A673 (cell line): Measurements from ENCODE around the gene TTLL10.
"Not testable (repeated sequence)": the region's sequence is repeated elsewhere in the genome, so short reads cannot be mapped to it uniquely, and the experiment has no call there.

ENCODE experiments used
- EZH2 ChIP-seq: fragments of 200-600 bp; sonication (generic); IDR thresholded peaks from 2 replicates; pipeline ENCODE4 v1.6.1; 2017; ENCODE audit warnings: borderline replicate concordance, low read depth, mild to moderate bottlenecking, mixed read lengths, antibody characterized with exemption, low read length; ENCODE audit not compliant: poor library complexity, severe bottlenecking
- TF ChIP-seq, protein P1 (sequence below): fragments of 300-800, 200-600 bp; sonication (generic); conservative IDR thresholded peaks from 2 replicates; pipeline ENCODE4 v1.5.1; 2017; ENCODE audit warnings: low read depth, mild to moderate bottlenecking, antibody characterized with exemption, low read length, moderate library complexity, mixed read lengths

DNA sequence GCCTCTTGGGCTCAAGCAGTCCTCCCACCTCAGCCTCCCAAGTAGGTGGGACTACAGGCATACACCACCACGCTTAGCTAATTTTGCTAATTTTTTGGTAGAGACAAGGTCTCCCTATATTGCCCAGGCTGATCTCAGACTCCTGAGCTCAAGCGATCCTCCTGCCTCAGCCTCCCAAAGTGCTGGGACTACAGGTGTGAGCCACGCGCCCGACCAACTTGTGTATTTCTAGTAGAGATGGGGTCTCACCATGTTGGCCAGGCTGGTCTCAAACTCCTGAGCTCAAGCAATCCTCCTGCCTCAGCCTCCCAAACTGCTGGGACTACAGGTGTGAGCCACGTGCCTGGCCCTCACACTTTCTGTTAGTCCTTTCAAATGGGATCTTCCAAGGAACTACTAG, 22.0 kb downstream of the TTLL10 start:
- TF ChIP-seq, protein P1, sequence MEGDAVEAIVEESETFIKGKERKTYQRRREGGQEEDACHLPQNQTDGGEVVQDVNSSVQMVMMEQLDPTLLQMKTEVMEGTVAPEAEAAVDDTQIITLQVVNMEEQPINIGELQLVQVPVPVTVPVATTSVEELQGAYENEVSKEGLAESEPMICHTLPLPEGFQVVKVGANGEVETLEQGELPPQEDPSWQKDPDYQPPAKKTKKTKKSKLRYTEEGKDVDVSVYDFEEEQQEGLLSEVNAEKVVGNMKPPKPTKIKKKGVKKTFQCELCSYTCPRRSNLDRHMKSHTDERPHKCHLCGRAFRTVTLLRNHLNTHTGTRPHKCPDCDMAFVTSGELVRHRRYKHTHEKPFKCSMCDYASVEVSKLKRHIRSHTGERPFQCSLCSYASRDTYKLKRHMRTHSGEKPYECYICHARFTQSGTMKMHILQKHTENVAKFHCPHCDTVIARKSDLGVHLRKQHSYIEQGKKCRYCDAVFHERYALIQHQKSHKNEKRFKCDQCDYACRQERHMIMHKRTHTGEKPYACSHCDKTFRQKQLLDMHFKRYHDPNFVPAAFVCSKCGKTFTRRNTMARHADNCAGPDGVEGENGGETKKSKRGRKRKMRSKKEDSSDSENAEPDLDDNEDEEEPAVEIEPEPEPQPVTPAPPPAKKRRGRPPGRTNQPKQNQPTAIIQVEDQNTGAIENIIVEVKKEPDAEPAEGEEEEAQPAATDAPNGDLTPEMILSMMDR = not testable (repeated sequence)
- TF ChIP-seq EZH2 = not testable (repeated sequence)
